ENCODE results near the gene NXNL1. TPM values are rescaled to one million over a fixed set of nuclear protein-coding genes. Genes with fewer than 3 reads are reported as not detected.

NXNL1 gene
- total and polyA plus RNA-seq, 5 donors from 2014 or later = not detected

DNA sequence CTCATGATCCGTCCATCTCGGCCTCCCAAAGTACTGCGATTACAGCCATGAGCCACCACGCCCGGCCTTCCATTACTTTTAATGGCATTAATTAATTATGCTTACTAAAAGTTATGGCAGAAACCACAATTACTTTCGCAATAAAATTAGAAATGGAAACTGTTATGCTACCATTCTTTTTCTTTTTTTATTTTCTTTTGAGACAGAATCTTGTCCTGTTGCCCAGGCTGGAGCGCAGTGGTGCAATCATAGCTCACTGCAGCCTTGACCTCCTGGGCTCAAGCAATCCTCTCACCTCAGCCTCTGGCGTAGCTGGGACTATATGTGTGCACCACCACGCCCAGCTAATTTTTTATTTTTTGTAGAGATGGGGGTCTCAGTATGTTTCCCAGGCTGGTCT is 50.7 kb downstream of the NXNL1 start:
- H3K9me3 Mint-ChIP-seq = no peaks in the 10 kb centered on the region
- Histone ChIP-seq H3K9me3 (ENCODE audit: control insufficient read depth in 2 of 2, low read length in 2 of 2) (no peaks in the 10 kb centered on the region), H3K27ac (ENCODE audit: insufficient read depth, low read length, poor library complexity, severe bottlenecking) (no peak overlapping the region), H3K27me3 (ENCODE audit: control insufficient read depth, insufficient read depth, low read length) (no peaks in the 10 kb centered on the region), H3K4me1 (ENCODE audit: control insufficient read depth, insufficient read depth, low read length, poor library complexity, severe bottlenecking) (peaks cover 28% of the 10 kb centered on the region), H3K4me3 (ENCODE audit: low read depth, low read length) (no peak overlapping the region), H3K36me3 (ENCODE audit: control insufficient read depth, insufficient read depth, low read length) (peaks cover 30% of the 10 kb centered on the region)
- peaks cover 12% of the 10 kb centered on the region for H3K36me3 Mint-ChIP-seq
- DNase-seq (no peak), ATAC-seq (ENCODE audit: low read depth in 2 of 2) (no peak)
- peaks cover 6 to 35% (median 11%) of the 10 kb centered on the region in 4 donors for H3K4me1 Mint-ChIP-seq
- H3K27ac Mint-ChIP-seq = peak overlapping the region in 1 of 3 donors; percentile 91
- H3K4me3 Mint-ChIP-seq = peak overlapping the region in 3 of 4 donors; percentile 15 to 62 (median 54)
- no peaks in the 10 kb centered on the region for H3K27me3 Mint-ChIP-seq

GRCh38 chr19:17406887-17407196 is 53.9 kb downstream of the NXNL1 start:
- Histone ChIP-seq H3K4me1 (ENCODE audit: control insufficient read depth, insufficient read depth, low read length, poor library complexity, severe bottlenecking) (peaks cover 44% of the 10 kb centered on the region), H3K27ac (ENCODE audit: insufficient read depth, low read length, poor library complexity, severe bottlenecking) (peak overlapping the region; percentile 87), H3K36me3 (ENCODE audit: control insufficient read depth, insufficient read depth, low read length) (peaks cover 12% of the 10 kb centered on the region), H3K4me3 (ENCODE audit: low read depth, low read length) (peak overlapping the region; percentile 90), H3K27me3 (ENCODE audit: control insufficient read depth, insufficient read depth, low read length) (no peaks in the 10 kb centered on the region), H3K9me3 (ENCODE audit: control insufficient read depth in 2 of 2, low read length in 2 of 2) (no peaks in the 10 kb centered on the region)
- ATAC-seq (ENCODE audit: low read depth in 2 of 2) = no peak
- Mint-ChIP-seq H3K9me3 (no peaks in the 10 kb centered on the region), H3K27me3 (no peaks in the 10 kb centered on the region), H3K27ac (peak overlapping the region; percentile 93 to 98 (median 94)), H3K4me1 (peaks cover 10 to 50% (median 11%) of the 10 kb centered on the region in 4 donors), H3K36me3 (no peaks in the 10 kb centered on the region), H3K4me3 (peak overlapping the region; percentile 93 to 99 (median 94))
- no peak for DNase-seq

DNA sequence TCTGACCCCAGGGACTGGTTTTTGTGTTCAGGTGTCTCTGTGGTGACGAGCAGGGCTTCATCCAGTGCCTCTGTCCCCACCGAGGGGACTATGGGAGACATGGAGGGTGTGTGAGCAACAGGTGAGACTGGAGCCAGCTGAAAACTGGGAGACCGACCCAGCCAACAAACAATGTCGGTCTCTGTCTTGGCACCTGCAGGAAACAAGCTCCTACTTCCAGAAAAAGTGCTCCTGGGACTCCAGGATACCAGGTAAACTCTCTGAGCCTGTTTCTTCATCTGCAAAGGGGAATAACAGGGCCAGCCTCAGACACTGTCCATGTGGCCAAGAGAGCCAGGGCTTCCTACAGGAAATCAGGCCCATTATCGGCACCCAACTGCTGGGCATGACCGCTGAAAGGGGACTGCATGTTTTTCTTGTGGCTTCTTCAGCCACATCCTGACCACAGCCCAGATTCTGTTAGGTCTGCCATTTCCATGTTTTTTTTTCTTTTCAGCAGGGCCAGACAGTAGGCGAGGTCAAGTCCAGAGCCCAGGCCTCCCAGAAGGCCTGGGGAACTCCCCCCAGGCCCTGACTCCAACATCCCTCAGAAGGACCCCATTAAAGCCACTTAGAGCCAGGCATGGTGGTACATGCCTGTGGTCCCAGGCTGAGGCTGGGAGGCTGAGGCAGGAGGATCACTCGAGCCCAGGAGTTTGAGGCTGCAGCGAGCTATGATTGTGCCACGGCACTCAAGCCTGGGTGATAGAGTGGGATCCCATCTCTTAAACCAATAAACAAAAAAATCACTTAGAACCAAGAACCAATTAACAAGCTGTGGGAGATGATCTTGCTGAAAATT is 54.5 kb downstream of the NXNL1 start:
- Mint-ChIP-seq H3K36me3 (no peaks in the 10 kb centered on the region), H3K4me3 (peak overlapping the region; percentile 93 to 99 (median 94)), H3K27me3 (no peaks in the 10 kb centered on the region), H3K4me1 (peaks cover 10 to 48% (median 13%) of the 10 kb centered on the region in 4 donors), H3K27ac (peak overlapping the region; percentile 93 to 98 (median 94)), H3K9me3 (no peaks in the 10 kb centered on the region)
- H3K36me3 ChIP-seq (ENCODE audit: control insufficient read depth, insufficient read depth, low read length) = peaks cover 9% of the 10 kb centered on the region
- ATAC-seq (ENCODE audit: low read depth in 2 of 2) (peak in 1 of 2 donors; percentile 18), DNase-seq (peak in 1 of 3 donors; percentile 49)
- peaks cover 44% of the 10 kb centered on the region for H3K4me1 ChIP-seq (ENCODE audit: control insufficient read depth, insufficient read depth, low read length, poor library complexity, severe bottlenecking)
- H3K4me3 ChIP-seq (ENCODE audit: low read depth, low read length) = peak overlapping the region; percentile 90
- no peaks in the 10 kb centered on the region for H3K27me3 ChIP-seq (ENCODE audit: control insufficient read depth, insufficient read depth, low read length)
- H3K27ac ChIP-seq (ENCODE audit: insufficient read depth, low read length, poor library complexity, severe bottlenecking) = peak overlapping the region; percentile 87
- H3K9me3 ChIP-seq (ENCODE audit: control insufficient read depth in 2 of 2, low read length in 2 of 2) = no peaks in the 10 kb centered on the region

Other genes with a start within 250 kb of the NXNL1 start
- 27.1 TPM for gene USE1, start 245.6 kb downstream of the NXNL1 start, total RNA-seq
- 10 to 100 TPM; 43.9 to 53.7 (median 50.1) TPM for gene USE1, start 245.6 kb downstream of the NXNL1 start, polyA plus RNA-seq
- gene OCEL1, start 234.7 kb downstream of the NXNL1 start, total RNA-seq = 23.3 TPM
- gene OCEL1, start 234.7 kb downstream of the NXNL1 start, polyA plus RNA-seq = 10 to 100 TPM; 34.0 to 51.0 (median 47.1) TPM
- 0.52 TPM for gene NR2F6, start 215.0 kb downstream of the NXNL1 start, total RNA-seq
- gene NR2F6, start 215.0 kb downstream of the NXNL1 start, polyA plus RNA-seq = 1 to 10 TPM in 2 of 4 donors, under 1 TPM in 2; 0.81 to 3.2 (median 1.5) TPM
- gene USHBP1, start 196.2 kb downstream of the NXNL1 start, total RNA-seq = not detected
- not detected for gene USHBP1, start 196.2 kb downstream of the NXNL1 start, polyA plus RNA-seq
- 82.3 TPM for gene BABAM1, start 193.5 kb downstream of the NXNL1 start, total RNA-seq
- gene BABAM1, start 193.5 kb downstream of the NXNL1 start, polyA plus RNA-seq = 100 to 1,000 TPM; 111 to 140 (median 124) TPM
- gene ANKLE1, start 179.0 kb downstream of the NXNL1 start, total RNA-seq = 1.8 TPM
- gene ANKLE1, start 179.0 kb downstream of the NXNL1 start, polyA plus RNA-seq = 1 to 10 TPM in 2 of 4 donors, under 1 TPM in 2; 0.15 to 1.0 (median 0.96) TPM
- 5.1 TPM for gene ABHD8, start 157.5 kb downstream of the NXNL1 start, total RNA-seq
- 1 to 10 TPM; 5.6 to 8.7 (median 6.4) TPM for gene ABHD8, start 157.5 kb downstream of the NXNL1 start, polyA plus RNA-seq
- 37.1 TPM for gene MRPL34, start 155.1 kb downstream of the NXNL1 start, total RNA-seq
- 100 to 1,000 TPM; 223 to 248 (median 236) TPM for gene MRPL34, start 155.1 kb downstream of the NXNL1 start, polyA plus RNA-seq
- 43.8 TPM for gene DDA1, start 151.4 kb downstream of the NXNL1 start, total RNA-seq
- gene DDA1, start 151.4 kb downstream of the NXNL1 start, polyA plus RNA-seq = 10 to 100 TPM; 26.7 to 38.6 (median 32.0) TPM
- 17.8 TPM for gene ANO8, start 126.1 kb downstream of the NXNL1 start, total RNA-seq
- under 1 TPM in 3 of 4 donors, not detected in 1; 0.06 to 0.11 (median 0.08) TPM for gene ANO8, start 126.1 kb downstream of the NXNL1 start, polyA plus RNA-seq
- gene GTPBP3, start 123.4 kb downstream of the NXNL1 start, total RNA-seq = 26.1 TPM
- gene GTPBP3, start 123.4 kb downstream of the NXNL1 start, polyA plus RNA-seq = 1 to 10 TPM; 5.2 to 9.4 (median 8.7) TPM
- not detected for gene PLVAP, start 83.6 kb downstream of the NXNL1 start, total RNA-seq
- not detected for gene PLVAP, start 83.6 kb downstream of the NXNL1 start, polyA plus RNA-seq
- 1.3 TPM for gene CCDC194, start 66.7 kb downstream of the NXNL1 start, total RNA-seq
- gene CCDC194, start 66.7 kb downstream of the NXNL1 start, polyA plus RNA-seq = not detected
- 45.6 TPM for gene BST2, start 55.3 kb downstream of the NXNL1 start, total RNA-seq
- gene BST2, start 55.3 kb downstream of the NXNL1 start, polyA plus RNA-seq = 100 to 1,000 TPM; 155 to 175 (median 158) TPM
- 26.7 TPM for gene MVB12A, start 40.9 kb downstream of the NXNL1 start, total RNA-seq
- 10 to 100 TPM; 30.1 to 48.6 (median 38.4) TPM for gene MVB12A, start 40.9 kb downstream of the NXNL1 start, polyA plus RNA-seq
- not detected for gene TMEM221, start 12.3 kb downstream of the NXNL1 start, total RNA-seq
- under 1 TPM in 1 of 4 donors, not detected in 3; 0.16 TPM for gene TMEM221, start 12.3 kb downstream of the NXNL1 start, polyA plus RNA-seq
- 4.6 TPM for gene SLC27A1, start 9.6 kb upstream of the NXNL1 start, total RNA-seq
- 1 to 10 TPM; 3.9 to 5.2 (median 4.1) TPM for gene SLC27A1, start 9.6 kb upstream of the NXNL1 start, polyA plus RNA-seq
- gene PGLS, start 50.7 kb upstream of the NXNL1 start, total RNA-seq = 49.9 TPM
- gene PGLS, start 50.7 kb upstream of the NXNL1 start, polyA plus RNA-seq = 10 to 100 TPM; 60.5 to 76.0 (median 63.8) TPM
- gene COLGALT1, start 94.7 kb upstream of the NXNL1 start, total RNA-seq = 40.6 TPM
- gene COLGALT1, start 94.7 kb upstream of the NXNL1 start, polyA plus RNA-seq = 10 to 100 TPM; 17.1 to 18.9 (median 17.8) TPM
- gene UNC13A, start 227.4 kb upstream of the NXNL1 start, total RNA-seq = not detected
- gene UNC13A, start 227.4 kb upstream of the NXNL1 start, polyA plus RNA-seq = not detected